K562 (cell line): Measurements from ENCODE around the gene TMPRSS11A. TPM values are rescaled to one million over a fixed set of nuclear protein-coding genes. Genes with fewer than 3 reads are reported as not detected.

Source experiments
- ATAC-seq: fragments of 200-7000 bp; cut with Tn5 transposase; 3 replicates; pipeline ENCODE4 v1.9.1; 2020; ENCODE audit warnings: moderate library complexity
- BruUV-seq: library from RNA; stranded (reverse); fragments of 400-500 nt; replicated peaks from 2 replicates; lab custom pipeline; 2021; lab: Mats Ljungman, UMichigan
- CTCF ChIA-PET: fragments of 300-600 bp; formaldehyde crosslinking; extraction: SDS; loops from one replicate; lab custom pipeline; 2021; ENCODE audit warnings: low intra/inter-chr PET ratio; lab: Yijun Ruan, JAX
- POLR2A ChIA-PET: fragments of 300-600, 350-650 bp; sonication (Branson Sonifier 250); formaldehyde crosslinking; extraction: SDS; loops from one replicate; lab custom pipeline; 2021; ENCODE audit warnings: antibody characterized with exemption, inconsistent platforms; lab: Yijun Ruan, JAX
- DNase-seq, 4 experiments: peaks; one replicate each; pipeline versions ENCODE4 v3.0.0 to v3.0.0-alpha.2; 2011 to 2018; ENCODE audit warnings: low spot score in 3 of 4, mixed read lengths in 3 of 4; ENCODE audit errors: extremely low read depth in 1 of 4
- FAIRE-seq: peaks from 2 replicates; lab custom pipeline; 2011; peaks lifted over from hg19 to GRCh38; lab: Jason Lieb, UNC
- H2AFZ ChIP-seq: 2 replicates; pipeline ENCODE4 v1.6.0; 2011; ENCODE audit warnings: low read depth, low read length, control low read depth, inconsistent platforms
- H3K27ac ChIP-seq: fragments of 200-600 bp; 3 replicates; pipeline ENCODE4 v1.8.0; 2011; ENCODE audit warnings: low read depth, mild to moderate bottlenecking, control low read depth, inconsistent platforms, low read length, moderate library complexity, mixed read lengths; ENCODE audit errors: extremely low read depth
- H3K27me3 ChIP-seq, 2 experiments: fragments of 300-600 bp in 1 of 2; 2 replicates in 1 of 2; 3 replicates in 1 of 2; pipeline versions ENCODE4 v1.6.0 to v1.8.0; 2011; ENCODE audit warnings: inconsistent platforms in 2 of 2, low read length in 2 of 2, mild to moderate bottlenecking in 1 of 2, mixed read lengths in 1 of 2, moderate library complexity in 1 of 2; ENCODE audit not compliant: control insufficient read depth in 2 of 2, insufficient read depth in 2 of 2
- H3K36me3 ChIP-seq: fragments of 300-600 bp; 3 replicates; pipeline ENCODE4 v1.8.0; 2011; ENCODE audit warnings: mild to moderate bottlenecking, low read length, inconsistent platforms; ENCODE audit not compliant: control insufficient read depth, insufficient read depth
- H3K4me1 ChIP-seq, 2 experiments: fragments of 200-600 bp in 1 of 2; replicated peaks in 1 of 2; 2 replicates in 1 of 2; 3 replicates in 1 of 2; pipeline versions ENCODE4 v1.5.1 to v1.8.0; 2011; ENCODE audit warnings: inconsistent platforms in 2 of 2, low read length in 2 of 2, mild to moderate bottlenecking in 1 of 2, mixed read lengths in 1 of 2, moderate library complexity in 1 of 2; ENCODE audit not compliant: control insufficient read depth in 2 of 2, insufficient read depth in 2 of 2
- H3K4me2 ChIP-seq: 2 replicates; pipeline ENCODE4 v1.6.1; 2011; ENCODE audit warnings: low read length, control low read depth, inconsistent platforms, mixed read lengths; ENCODE audit not compliant: insufficient read depth
- H3K4me3 ChIP-seq: fragments of 200-600 bp; sonication (generic), shearing (Covaris generic); 2 replicates; pipeline ENCODE4 v1.5.1; 2016; ENCODE audit warnings: control low read depth, inconsistent platforms
- H3K79me2 ChIP-seq: fragments of 200-600 bp; 3 replicates; pipeline ENCODE4 v1.8.0; 2011; ENCODE audit warnings: low read length, inconsistent platforms; ENCODE audit not compliant: control insufficient read depth, insufficient read depth
- H3K9ac ChIP-seq, 2 experiments: 2 replicates each; pipeline versions ENCODE4 v1.6.0 to v1.6.1; 2011; ENCODE audit warnings: low read depth in 2 of 2, low read length in 2 of 2, control low read depth in 1 of 2, inconsistent platforms in 1 of 2, mild to moderate bottlenecking in 1 of 2, mixed read lengths in 1 of 2; ENCODE audit not compliant: insufficient read depth in 1 of 2
- H3K9me1 ChIP-seq: one replicate; pipeline ENCODE4 v1.6.0; 2011; ENCODE audit warnings: inconsistent platforms, mild to moderate bottlenecking, low read length, moderate library complexity; ENCODE audit not compliant: control insufficient read depth, insufficient read depth
- H3K9me3 ChIP-seq: replicated peaks from 2 replicates; pipeline ENCODE4 v1.5.1; 2011; ENCODE audit warnings: low read depth, low read length, inconsistent platforms; ENCODE audit not compliant: control insufficient read depth, insufficient read depth
- H4K20me1 ChIP-seq: replicated peaks from 2 replicates; pipeline ENCODE4 v1.6.1; 2011; ENCODE audit warnings: low read length, inconsistent platforms, mixed read lengths; ENCODE audit not compliant: control insufficient read depth, insufficient read depth
- CREM ChIP-seq: IDR thresholded peaks from 2 replicates; pipeline ENCODE4 v1.6.1; 2014; ENCODE audit warnings: antibody characterized with exemption, low read depth
- HNRNPUL1 ChIP-seq: fragments of 200-400 bp; formaldehyde crosslinking; IDR thresholded peaks from 2 replicates; pipeline ENCODE4 v1.6.1; 2017; ENCODE audit warnings: low read length
- JUN ChIP-seq, 2 experiments: sonication (generic) in 1 of 2; formaldehyde crosslinking in 1 of 2; IDR thresholded peaks; 2 replicates each; pipeline versions ENCODE4 v1.6.1 to v1.8.0; 2012 to 2022; ENCODE audit warnings: borderline replicate concordance in 2 of 2, mild to moderate bottlenecking in 2 of 2, improper control_type of control experiment in 1 of 2, low read depth in 1 of 2, low read length in 1 of 2, missing genetic modification reagents in 1 of 2
- MAZ ChIP-seq, 2 experiments: fragments of 450-650 bp in 1 of 2; sonication (generic) in 1 of 2; formaldehyde crosslinking; IDR thresholded peaks in 1 of 2; conservative IDR thresholded peaks in 1 of 2; 2 replicates each; pipeline versions ENCODE4 v1.4.0 to v1.5.0; 2020; ENCODE audit warnings: mild to moderate bottlenecking in 1 of 2, missing genetic modification reagents in 1 of 2
- NCOA1 ChIP-seq: fragments of 450-650 bp; IDR thresholded peaks from 2 replicates; pipeline ENCODE4 v1.6.1; 2016; ENCODE audit warnings: low read depth
- RAD21 ChIP-seq, 2 experiments: fragments of 250-450 bp in 1 of 2; fragments of 450-650 bp in 1 of 2; sonication (Bioruptor Pico) in 1 of 2; formaldehyde crosslinking in 1 of 2; IDR thresholded peaks in 1 of 2; conservative IDR thresholded peaks in 1 of 2; 2 replicates each; pipeline versions ENCODE4 v1.4.0 to v1.8.0; 2020 to 2022; ENCODE audit warnings: mild to moderate bottlenecking in 2 of 2, moderate library complexity in 1 of 2
- WGBS: fragments of 100-300 bp; shearing (Covaris generic); methylation state at CpG from one replicate; pipeline ENCODE4 v1.1.6; 2016; ENCODE audit warnings: low coverage, mixed read lengths; ENCODE audit not compliant: insufficient coverage; ENCODE audit errors: missing lambda C conversion rate; 5-methylcytosine and 5-hydroxymethylcytosine counted together
- in situ Hi-C: fragments of 300-500 bp; cut with MboI; formaldehyde crosslinking; loops from 4 replicates; pipeline ENCODE4 v1.15.0; 2018; ENCODE audit warnings: inconsistent platforms, mixed read lengths
- intact Hi-C: fragments of 100-400 bp; cut with micrococcal nuclease; formaldehyde crosslinking; loops from 2 replicates; pipeline ENCODE4 v1.14.2; 2022
- polyA plus RNA-seq, 8 experiments: library from polyadenylated mRNA; depleted of rRNA in 4 of 8; stranded (reverse) in 5 of 8; unstranded in 3 of 8; fragments of >200 nt; fragmentation: Nextera tagmentation in 2 of 8; fragmentation: Illumina TruSeq in 1 of 8; extraction: Ambion mirVana in 2 of 8; extraction: Trizol in 1 of 8; gene quantifications; 2 replicates each; pipeline versions ENCODE4 v1.2.1 to v1.2.3, GENCODE V29; 2011 to 2014; ENCODE audit warnings: inconsistent platforms in 1 of 8, missing spikeins in 1 of 8
- total RNA-seq, 7 experiments: library from RNA; depleted of rRNA in 6 of 7; stranded (reverse); fragments of >200 nt in 6 of 7; fragmentation: Illumina TruSeq in 2 of 7; extraction: Trizol in 2 of 7; gene quantifications; 2 replicates each; pipeline versions ENCODE4 v1.2.1 to v1.2.3, GENCODE V29; 2011 to 2021; ENCODE audit warnings: low replicate concordance in 1 of 7
- TF ChIP-seq, protein P1 (sequence below), 3 experiments: IDR thresholded peaks in 2 of 3; conservative IDR thresholded peaks in 1 of 3; 2 replicates each; pipeline ENCODE4 v1.5.1; 2011 to 2012; ENCODE audit warnings: low read length in 3 of 3, mild to moderate bottlenecking in 3 of 3, control low read depth in 2 of 3, improper control_type of control experiment in 1 of 3, inconsistent platforms in 1 of 3, low read depth in 1 of 3, mixed read lengths in 1 of 3, moderate library complexity in 1 of 3; ENCODE audit not compliant: insufficient read depth in 2 of 3
- TF ChIP-seq, protein P2 (sequence below): fragments of 450-650 bp; IDR thresholded peaks from 2 replicates; pipeline ENCODE4 v1.6.1; 2018; ENCODE audit not compliant: partially characterized antibody

The TMPRSS11A gene
- total and polyA plus RNA-seq, 9 of the 15 experiments (the other 6 are each of a cell fraction or from before 2014, with no cell fraction given): not detected

DNA sequence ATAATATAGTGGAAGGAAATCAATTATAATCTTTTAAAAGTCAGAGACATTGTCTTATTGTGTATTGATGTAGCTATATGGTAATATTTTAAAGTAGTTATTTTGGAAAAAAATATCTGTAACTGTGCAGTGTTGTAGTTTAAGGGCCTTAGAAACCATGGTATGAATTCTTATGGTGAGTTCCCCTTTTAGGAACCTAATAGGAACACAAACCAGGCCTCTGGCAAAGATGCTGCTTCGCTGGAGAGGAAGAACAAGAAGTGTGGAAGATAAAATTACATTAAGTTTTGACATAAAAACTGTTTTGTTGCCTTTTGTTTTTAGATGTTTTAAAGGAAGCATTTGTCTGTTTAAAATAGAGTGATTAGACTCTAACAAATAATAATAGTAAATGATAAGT, 68.6 kb downstream of the TMPRSS11A start:
- Histone ChIP-seq H3K9me1 (no peaks in the 10 kb centered on the region), H3K4me3 (no peak overlapping the region), H3K36me3 (no peaks in the 10 kb centered on the region), H3K79me2 (no peaks in the 10 kb centered on the region), H3K9me3 (no peaks in the 10 kb centered on the region), H3K4me1 (peaks cover 0 to 6% of the 10 kb centered on the region in 2 experiments; a peak in 1 of 5 replicates), H3K4me2 (no peak overlapping the region), H3K27ac (no peak overlapping the region), H3K9ac (no peak overlapping the region), H4K20me1 (no peaks in the 10 kb centered on the region), H3K27me3 (no peaks in the 10 kb centered on the region), H2AFZ (no peak overlapping the region)
- ATAC-seq (no peak), FAIRE-seq (no peak), DNase-seq (no peak)
- BruUV-seq: no TSS peak
- ChIA-PET CTCF (no interaction called here), POLR2A (no interaction called here)
- WGBS: 0% methylated on average over 1 of the region's 1 CpG
- in situ Hi-C loops (no loop called here), intact Hi-C loops (no loop called here)
- no peak for TF ChIP-seq CREM
- TF ChIP-seq MAZ (CRISPR knock-in tag; conservative IDR thresholded peaks at IDR 0.05 in 1 of 2, IDR thresholded peaks at IDR 0.05 in 1 of 2): no peak
- TF ChIP-seq NCOA1: no peak
- no peak for TF ChIP-seq JUN (IDR thresholded peaks at IDR 0.05; ENCODE audit: borderline replicate concordance, low read depth, low read length)
- no peak for TF ChIP-seq JUN (CRISPR knock-in tag; IDR thresholded peaks at IDR 0.05; ENCODE audit: borderline replicate concordance)
- TF ChIP-seq HNRNPUL1: no peak

DNA sequence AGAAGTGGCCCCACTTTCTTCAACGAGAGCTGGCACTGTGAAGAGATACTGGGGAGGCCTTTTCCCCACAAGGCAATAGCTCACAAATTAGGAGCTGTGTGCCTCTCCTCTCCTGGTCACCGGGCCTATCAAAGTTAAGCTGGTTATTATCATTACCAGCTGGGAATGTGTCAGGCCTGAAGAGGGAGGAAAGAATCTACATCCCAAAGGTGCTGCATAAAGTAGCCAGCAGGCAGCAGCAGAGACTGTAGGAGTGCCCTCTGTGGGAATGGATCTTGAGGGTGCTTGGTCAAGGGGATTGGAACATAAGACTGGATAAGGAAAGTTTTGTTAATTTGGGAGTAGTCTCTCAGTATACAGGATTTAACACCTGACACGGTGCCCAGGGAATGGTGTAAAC, 70.4 kb downstream of the TMPRSS11A start:
- no peak overlapping the region for H3K4me3 ChIP-seq
- H3K4me2 ChIP-seq: no peak overlapping the region
- no peaks in the 10 kb centered on the region for H3K9me1 ChIP-seq
- no peak for FAIRE-seq
- H3K79me2 ChIP-seq: no peaks in the 10 kb centered on the region
- no peaks in the 10 kb centered on the region for H4K20me1 ChIP-seq
- no peak overlapping the region for H3K9ac ChIP-seq
- 0% methylated on average over 3 of the region's 3 CpGs for whole genome bisulfite sequencing
- no peaks in the 10 kb centered on the region for H3K36me3 ChIP-seq
- no peaks in the 10 kb centered on the region for H3K9me3 ChIP-seq
- intact Hi-C loops (no loop called here), in situ Hi-C loops (no loop called here)
- no peak overlapping the region for H2AFZ ChIP-seq
- H3K27ac ChIP-seq: no peak overlapping the region
- ATAC-seq: 0 out of 3 replicates have a peak, but pooled peaks have one; percentile 40
- no peaks in the 10 kb centered on the region for H3K27me3 ChIP-seq
- CTCF ChIA-PET: no interaction called here
- BruUV-seq: no TSS peak
- TF ChIP-seq, protein P1, sequence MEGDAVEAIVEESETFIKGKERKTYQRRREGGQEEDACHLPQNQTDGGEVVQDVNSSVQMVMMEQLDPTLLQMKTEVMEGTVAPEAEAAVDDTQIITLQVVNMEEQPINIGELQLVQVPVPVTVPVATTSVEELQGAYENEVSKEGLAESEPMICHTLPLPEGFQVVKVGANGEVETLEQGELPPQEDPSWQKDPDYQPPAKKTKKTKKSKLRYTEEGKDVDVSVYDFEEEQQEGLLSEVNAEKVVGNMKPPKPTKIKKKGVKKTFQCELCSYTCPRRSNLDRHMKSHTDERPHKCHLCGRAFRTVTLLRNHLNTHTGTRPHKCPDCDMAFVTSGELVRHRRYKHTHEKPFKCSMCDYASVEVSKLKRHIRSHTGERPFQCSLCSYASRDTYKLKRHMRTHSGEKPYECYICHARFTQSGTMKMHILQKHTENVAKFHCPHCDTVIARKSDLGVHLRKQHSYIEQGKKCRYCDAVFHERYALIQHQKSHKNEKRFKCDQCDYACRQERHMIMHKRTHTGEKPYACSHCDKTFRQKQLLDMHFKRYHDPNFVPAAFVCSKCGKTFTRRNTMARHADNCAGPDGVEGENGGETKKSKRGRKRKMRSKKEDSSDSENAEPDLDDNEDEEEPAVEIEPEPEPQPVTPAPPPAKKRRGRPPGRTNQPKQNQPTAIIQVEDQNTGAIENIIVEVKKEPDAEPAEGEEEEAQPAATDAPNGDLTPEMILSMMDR (IDR thresholded peaks at IDR 0.05 in 2 of 3, conservative IDR thresholded peaks at IDR 0.05 in 1 of 3; ENCODE audit: insufficient read depth in 2 of 3, low read depth in 1 of 3, low read length in 3 of 3): peak in 2 of 3 experiments; percentile 15 to 20; a peak in 1 of 6 replicates
- TF ChIP-seq, protein P2, sequence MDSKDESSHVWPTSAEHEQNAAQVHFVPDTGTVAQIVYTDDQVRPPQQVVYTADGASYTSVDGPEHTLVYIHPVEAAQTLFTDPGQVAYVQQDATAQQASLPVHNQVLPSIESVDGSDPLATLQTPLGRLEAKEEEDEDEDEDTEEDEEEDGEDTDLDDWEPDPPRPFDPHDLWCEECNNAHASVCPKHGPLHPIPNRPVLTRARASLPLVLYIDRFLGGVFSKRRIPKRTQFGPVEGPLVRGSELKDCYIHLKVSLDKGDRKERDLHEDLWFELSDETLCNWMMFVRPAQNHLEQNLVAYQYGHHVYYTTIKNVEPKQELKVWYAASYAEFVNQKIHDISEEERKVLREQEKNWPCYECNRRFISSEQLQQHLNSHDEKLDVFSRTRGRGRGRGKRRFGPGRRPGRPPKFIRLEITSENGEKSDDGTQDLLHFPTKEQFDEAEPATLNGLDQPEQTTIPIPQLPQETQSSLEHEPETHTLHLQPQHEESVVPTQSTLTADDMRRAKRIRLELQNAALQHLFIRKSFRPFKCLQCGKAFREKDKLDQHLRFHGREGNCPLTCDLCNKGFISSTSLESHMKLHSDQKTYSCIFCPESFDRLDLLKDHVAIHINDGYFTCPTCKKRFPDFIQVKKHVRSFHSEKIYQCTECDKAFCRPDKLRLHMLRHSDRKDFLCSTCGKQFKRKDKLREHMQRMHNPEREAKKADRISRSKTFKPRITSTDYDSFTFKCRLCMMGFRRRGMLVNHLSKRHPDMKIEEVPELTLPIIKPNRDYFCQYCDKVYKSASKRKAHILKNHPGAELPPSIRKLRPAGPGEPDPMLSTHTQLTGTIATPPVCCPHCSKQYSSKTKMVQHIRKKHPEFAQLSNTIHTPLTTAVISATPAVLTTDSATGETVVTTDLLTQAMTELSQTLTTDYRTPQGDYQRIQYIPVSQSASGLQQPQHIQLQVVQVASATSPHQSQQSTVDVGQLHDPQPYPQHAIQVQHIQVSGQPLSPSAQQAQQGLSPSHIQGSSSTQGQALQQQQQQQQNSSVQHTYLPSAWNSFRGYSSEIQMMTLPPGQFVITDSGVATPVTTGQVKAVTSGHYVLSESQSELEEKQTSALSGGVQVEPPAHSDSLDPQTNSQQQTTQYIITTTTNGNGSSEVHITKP: no peak
- peak in 1 of 2 experiments; percentile 38; a peak in 2 of 4 replicates for TF ChIP-seq RAD21 (CRISPR knock-in tag; conservative IDR thresholded peaks at IDR 0.05 in 1 of 2, IDR thresholded peaks at IDR 0.05 in 1 of 2)
- H3K4me1 ChIP-seq: peaks cover 0 to 6% of the 10 kb centered on the region in 2 experiments; a peak in 1 of 5 replicates
- POLR2A ChIA-PET: no interaction called here
- no peak for DNase-seq
